Purkinje cell (primary cell): ENCODE data around the gene HLA-C. TPM values are rescaled to one million over a fixed set of nuclear protein-coding genes. Genes with fewer than 3 reads are reported as not detected.

Source experiments
- polyA plus RNA-seq: library from polyadenylated mRNA; unstranded; fragments of >200 nt; fragmentation: Nextera tagmentation; gene quantifications from 2 replicates; pipeline ENCODE4 v1.2.1, GENCODE V29; 2014

The HLA-C gene
- 10.6 and 18.4 TPM in 2 replicates for polyA plus RNA-seq

DNA sequence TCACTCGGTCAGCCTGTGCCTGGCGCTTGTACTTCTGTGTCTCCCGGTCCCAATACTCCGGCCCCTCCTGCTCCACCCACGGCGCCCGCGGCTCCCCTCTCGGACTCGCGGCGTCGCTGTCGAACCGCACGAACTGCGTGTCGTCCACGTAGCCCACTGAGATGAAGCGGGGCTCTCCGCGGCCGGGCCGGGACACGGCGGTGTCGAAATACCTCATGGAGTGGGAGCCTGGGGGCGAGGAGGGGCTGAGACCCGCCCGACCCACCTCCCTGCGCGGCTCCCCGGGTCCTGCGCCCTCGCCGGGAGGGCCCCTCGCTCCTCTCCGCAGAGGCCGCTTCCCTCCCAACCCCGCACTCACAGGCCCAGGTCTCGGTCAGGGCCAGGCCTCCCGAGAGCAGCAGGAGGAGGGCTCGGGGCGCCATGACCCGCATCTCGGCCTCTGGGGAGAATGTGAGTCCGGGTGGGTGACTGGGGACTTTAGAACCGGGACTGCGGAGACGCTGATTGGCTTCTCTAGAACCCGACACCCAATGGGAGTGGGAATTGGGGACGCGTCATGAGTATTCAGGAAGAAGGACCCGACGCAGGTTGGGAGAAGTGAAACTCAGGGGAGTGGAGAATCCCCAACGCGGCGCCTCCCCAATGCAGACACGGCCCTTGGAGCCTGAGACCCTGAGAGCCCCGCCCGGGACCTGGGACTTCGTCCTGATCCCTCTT lies at the start of gene HLA-C:
Gene HLA-C (minus strand): TSS at position 452 of the 717 bp plus-strand sequence. CDS start 21 bp downstream, at position 431.

Other genes with a start within 250 kb of the HLA-C start
- not detected in 2 replicates for gene C6orf15, start 159.5 kb downstream of the HLA-C start, polyA plus RNA-seq
- gene PSORS1C1, start 157.3 kb downstream of the HLA-C start, polyA plus RNA-seq = 3.5 TPM in 1 of 2 replicates, not detected in the other
- gene CDSN, start 151.6 kb downstream of the HLA-C start, polyA plus RNA-seq = not detected in 2 replicates
- gene PSORS1C2, start 133.0 kb downstream of the HLA-C start, polyA plus RNA-seq = not detected in 2 replicates
- 0.52 and 1.4 TPM in 2 replicates for gene CCHCR1, start 114.3 kb downstream of the HLA-C start, polyA plus RNA-seq
- gene TCF19, start 113.5 kb downstream of the HLA-C start, polyA plus RNA-seq = 0.15 and 0.32 TPM in 2 replicates
- gene POU5F1, start 101.4 kb downstream of the HLA-C start, polyA plus RNA-seq = not detected in 2 replicates
- 164 and 256 TPM in 2 replicates for gene HLA-B, start 85.1 kb upstream of the HLA-C start, polyA plus RNA-seq
- 0.32 TPM in 1 of 2 replicates, not detected in the other for gene MICA, start 131.5 kb upstream of the HLA-C start, polyA plus RNA-seq
- not detected in 2 replicates for gene MICB, start 226.1 kb upstream of the HLA-C start, polyA plus RNA-seq